HEK293T (cell line): ENCODE data around the gene KIF1C.

ENCODE experiments used
- CTCF ChIA-PET: fragments of 350-600 bp; formaldehyde crosslinking; extraction: SDS; loops from one replicate; lab custom pipeline; 2021; ENCODE audit warnings: antibody characterized with exemption, inconsistent platforms; lab: Yijun Ruan, JAX
- POLR2A ChIA-PET: fragments of 350-600 bp; formaldehyde crosslinking; extraction: SDS; loops from one replicate; lab custom pipeline; 2020; ENCODE audit warnings: antibody characterized with exemption, inconsistent platforms; lab: Yijun Ruan, JAX
- DNase-seq: peaks from one replicate; pipeline ENCODE4 v3.0.0; 2012; ENCODE audit warnings: mixed read lengths; ENCODE audit errors: extremely low spot score
- ARNT ChIP-seq: fragments of 450-650 bp; IDR thresholded peaks from 2 replicates; pipeline ENCODE4 v1.6.1; 2017; ENCODE audit warnings: mild to moderate bottlenecking
- BHLHE40 ChIP-seq: fragments of 450-650 bp; IDR thresholded peaks from 2 replicates; pipeline ENCODE4 v1.6.1; 2016; ENCODE audit warnings: mild to moderate bottlenecking, moderate library complexity, borderline replicate concordance
- CTBP1 ChIP-seq: fragments of 450-650 bp; IDR thresholded peaks from 2 replicates; pipeline ENCODE4 v1.6.1; 2016; ENCODE audit warnings: borderline replicate concordance
- ELF4 ChIP-seq: fragments of 450-650 bp; IDR thresholded peaks from 2 replicates; pipeline ENCODE4 v1.6.1; 2017; ENCODE audit warnings: antibody characterized with exemption
- FOXA1 ChIP-seq: fragments of 450-650 bp; IDR thresholded peaks from 2 replicates; pipeline ENCODE4 v1.6.1; 2016; ENCODE audit warnings: mild to moderate bottlenecking
- FOXK2 ChIP-seq: fragments of 450-650 bp; IDR thresholded peaks from 2 replicates; pipeline ENCODE4 v1.6.1; 2016; ENCODE audit warnings: mild to moderate bottlenecking
- FOXM1 ChIP-seq: fragments of 450-650 bp; IDR thresholded peaks from 2 replicates; pipeline ENCODE4 v1.6.1; 2017; ENCODE audit warnings: mild to moderate bottlenecking, borderline replicate concordance
- HDGF ChIP-seq: fragments of 450-650 bp; IDR thresholded peaks from 2 replicates; pipeline ENCODE4 v1.6.1; 2017; ENCODE audit warnings: antibody characterized with exemption, borderline replicate concordance
- L3MBTL2 ChIP-seq: fragments of 450-650 bp; conservative IDR thresholded peaks from 2 replicates; pipeline ENCODE4 v1.6.1; 2016; ENCODE audit warnings: mild to moderate bottlenecking
- LEF1 ChIP-seq: fragments of 450-650 bp; IDR thresholded peaks from 2 replicates; pipeline ENCODE4 v1.6.1; 2017; ENCODE audit warnings: mild to moderate bottlenecking, borderline replicate concordance
- NFRKB ChIP-seq: fragments of 450-650 bp; IDR thresholded peaks from 2 replicates; pipeline ENCODE4 v1.6.1; 2016; ENCODE audit warnings: mild to moderate bottlenecking, moderate library complexity
- SP1 ChIP-seq: fragments of 450-650 bp; IDR thresholded peaks from 2 replicates; pipeline ENCODE4 v1.6.1; 2017
- SUZ12 ChIP-seq: fragments of 450-650 bp; IDR thresholded peaks from 2 replicates; pipeline ENCODE4 v1.6.1; 2016; ENCODE audit warnings: mild to moderate bottlenecking
- TARDBP ChIP-seq: fragments of 450-650 bp; IDR thresholded peaks from 2 replicates; pipeline ENCODE4 v1.6.1; 2016
- ZNF384 ChIP-seq: fragments of 450-650 bp; IDR thresholded peaks from 2 replicates; pipeline ENCODE4 v1.6.1; 2016
- TF ChIP-seq, protein P1 (sequence below): fragments of 450-650 bp; IDR thresholded peaks from 2 replicates; pipeline ENCODE4 v1.6.1; 2016

KIF1C gene

DNA sequence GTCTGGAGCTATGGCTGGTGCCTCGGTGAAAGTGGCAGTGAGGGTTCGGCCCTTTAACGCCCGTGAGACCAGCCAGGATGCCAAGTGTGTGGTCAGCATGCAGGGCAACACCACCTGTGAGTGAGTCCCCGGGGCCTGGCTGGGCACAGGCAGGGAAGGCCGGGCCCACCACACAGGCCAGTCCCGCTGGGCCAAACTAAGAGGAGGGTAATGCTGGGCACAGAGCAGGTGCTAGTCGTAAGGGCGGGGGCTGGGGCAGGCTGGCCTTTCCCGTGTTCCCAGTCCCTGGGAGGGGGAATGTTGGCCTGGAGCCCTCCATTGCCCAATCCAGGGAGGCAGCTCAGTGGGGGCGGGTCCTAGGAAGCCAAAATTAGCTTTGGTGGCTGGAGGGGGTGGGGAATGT is 2.5 kb downstream of the KIF1C start:
- no peak for TF ChIP-seq SP1
- no peak for TF ChIP-seq CTBP1
- TF ChIP-seq TARDBP, result no peak
- no peak for TF ChIP-seq BHLHE40
- TF ChIP-seq FOXM1, result no peak
- TF ChIP-seq, protein P1, sequence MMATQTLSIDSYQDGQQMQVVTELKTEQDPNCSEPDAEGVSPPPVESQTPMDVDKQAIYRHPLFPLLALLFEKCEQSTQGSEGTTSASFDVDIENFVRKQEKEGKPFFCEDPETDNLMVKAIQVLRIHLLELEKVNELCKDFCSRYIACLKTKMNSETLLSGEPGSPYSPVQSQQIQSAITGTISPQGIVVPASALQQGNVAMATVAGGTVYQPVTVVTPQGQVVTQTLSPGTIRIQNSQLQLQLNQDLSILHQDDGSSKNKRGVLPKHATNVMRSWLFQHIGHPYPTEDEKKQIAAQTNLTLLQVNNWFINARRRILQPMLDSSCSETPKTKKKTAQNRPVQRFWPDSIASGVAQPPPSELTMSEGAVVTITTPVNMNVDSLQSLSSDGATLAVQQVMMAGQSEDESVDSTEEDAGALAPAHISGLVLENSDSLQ, result no peak
- DNase-seq, result no peak
- ChIA-PET CTCF (no interaction called here), POLR2A (interaction anchor here (0.9 to 1.2 kb wide), 2 partner anchors 11 to 13 kb away, joined by 3 to 5 read pairs; partner anchors contain the start of gene CAMTA2)

DNA sequence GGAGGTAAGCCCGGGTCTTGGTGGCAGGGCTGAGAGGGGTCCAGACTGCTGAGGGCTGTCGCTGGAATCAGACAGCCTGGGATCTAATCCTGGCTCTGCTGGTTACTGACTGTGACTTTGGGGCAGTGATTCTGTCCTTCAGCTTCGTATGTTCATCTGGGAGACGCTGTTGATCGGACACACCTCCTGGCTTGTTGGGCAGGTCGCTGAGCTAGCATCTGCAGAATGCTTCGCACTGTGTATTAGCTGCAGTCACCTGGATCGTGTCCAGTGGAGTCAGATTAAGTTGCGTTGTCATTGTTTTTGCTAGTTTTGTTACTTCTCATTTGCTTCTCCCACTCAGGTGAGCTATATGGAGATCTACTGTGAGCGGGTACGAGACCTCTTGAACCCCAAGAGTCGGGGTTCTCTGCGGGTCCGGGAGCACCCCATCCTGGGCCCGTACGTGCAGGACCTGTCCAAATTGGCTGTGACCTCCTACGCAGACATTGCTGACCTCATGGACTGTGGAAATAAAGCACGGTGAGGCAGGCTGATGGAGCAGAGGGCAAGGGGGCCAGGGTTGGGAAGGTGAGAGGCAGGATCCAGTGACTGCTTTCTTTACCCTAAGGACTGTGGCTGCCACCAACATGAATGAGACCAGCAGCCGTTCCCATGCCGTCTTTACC is 4.5 kb downstream of the KIF1C start:
- TF ChIP-seq LEF1 (no peak), NFRKB (no peak), TARDBP (no peak), ELF4 (no peak), SUZ12 (no peak), FOXA1 (no peak), SP1 (no peak), BHLHE40 (no peak), FOXM1 (no peak), L3MBTL2 (no peak), ARNT (no peak), CTBP1 (no peak), FOXK2 (no peak), HDGF (no peak), ZNF384 (no peak)
- TF ChIP-seq, protein P1, result no peak
- POLR2A ChIA-PET, result interaction anchor here (1.3 kb wide), 1 partner anchor 35 kb away, joined by 3 read pairs; the partner anchor contains the start of gene SPAG7
- DNase-seq, result no peak
- CTCF ChIA-PET, result no interaction called here

DNA sequence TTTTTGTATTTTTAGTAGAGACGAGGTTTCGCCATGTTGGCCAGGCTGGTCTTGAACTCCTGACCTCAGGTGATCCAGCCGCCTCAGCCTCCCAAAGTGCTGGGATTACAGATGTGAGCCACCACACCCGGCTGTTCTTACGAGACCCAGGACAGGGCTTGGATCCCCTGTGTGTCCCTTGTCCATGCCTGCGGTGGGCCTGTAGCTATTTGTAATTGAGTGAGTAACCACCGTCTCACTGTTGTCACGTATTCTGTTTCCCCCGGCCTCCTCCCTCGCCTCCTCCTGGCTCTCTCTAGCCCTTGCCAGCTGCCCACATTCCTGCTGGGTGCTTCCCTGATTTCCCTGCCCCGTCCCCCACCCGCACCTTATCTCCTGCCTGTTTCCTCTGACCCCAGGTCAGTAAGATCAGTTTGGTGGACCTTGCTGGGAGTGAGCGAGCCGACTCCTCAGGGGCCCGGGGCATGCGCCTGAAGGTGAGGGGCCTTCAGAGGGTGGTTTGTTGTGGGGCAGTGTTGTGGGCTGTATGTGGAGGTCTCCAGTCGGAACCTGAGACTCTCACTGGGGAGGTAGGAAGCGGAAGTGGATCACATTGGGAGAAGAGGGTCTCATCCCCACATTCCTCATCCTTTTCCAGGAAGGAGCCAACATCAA is 5.6 kb downstream of the KIF1C start:
- DNase-seq, result no peak
- CTCF ChIA-PET, result no interaction called here
- POLR2A ChIA-PET, result no interaction called here
- TF ChIP-seq HDGF (no peak), TARDBP (no peak), BHLHE40 (no peak), FOXM1 (no peak), LEF1 (no peak), L3MBTL2 (no peak), ELF4 (no peak), SUZ12 (no peak), NFRKB (no peak), FOXK2 (no peak), SP1 (no peak), ZNF384 (no peak), ARNT (no peak), CTBP1 (no peak), FOXA1 (no peak)
- TF ChIP-seq, protein P1, result no peak

DNA sequence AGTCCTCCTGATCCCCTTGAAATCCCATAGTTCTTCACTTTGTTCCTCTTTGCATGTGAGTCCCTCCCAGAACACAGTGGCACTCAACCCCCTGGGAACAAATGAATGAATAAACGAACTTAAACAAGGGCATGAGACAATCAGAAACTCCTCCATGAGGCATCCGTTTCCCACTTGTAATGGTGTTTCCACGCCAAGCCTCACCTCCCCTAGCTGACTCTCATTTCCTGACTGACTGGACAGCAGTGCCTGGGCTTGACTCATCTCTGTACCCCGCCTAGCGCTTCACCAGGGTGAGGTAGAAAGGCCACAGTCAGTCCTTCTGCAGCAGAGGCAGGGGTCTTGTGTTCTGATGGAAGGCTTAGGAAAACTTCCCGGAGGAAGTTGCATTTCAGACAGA is 14.2 kb downstream of the KIF1C start:
- TF ChIP-seq L3MBTL2 (no peak), FOXA1 (no peak), ARNT (no peak), SUZ12 (no peak), FOXM1 (no peak), TARDBP (no peak), FOXK2 (no peak), BHLHE40 (no peak), NFRKB (no peak), CTBP1 (no peak), SP1 (no peak), LEF1 (no peak), ZNF384 (no peak), HDGF (no peak), ELF4 (no peak)
- TF ChIP-seq, protein P1, result no peak
- ChIA-PET POLR2A (no interaction called here), CTCF (no interaction called here)
- DNase-seq, result no peak

DNA sequence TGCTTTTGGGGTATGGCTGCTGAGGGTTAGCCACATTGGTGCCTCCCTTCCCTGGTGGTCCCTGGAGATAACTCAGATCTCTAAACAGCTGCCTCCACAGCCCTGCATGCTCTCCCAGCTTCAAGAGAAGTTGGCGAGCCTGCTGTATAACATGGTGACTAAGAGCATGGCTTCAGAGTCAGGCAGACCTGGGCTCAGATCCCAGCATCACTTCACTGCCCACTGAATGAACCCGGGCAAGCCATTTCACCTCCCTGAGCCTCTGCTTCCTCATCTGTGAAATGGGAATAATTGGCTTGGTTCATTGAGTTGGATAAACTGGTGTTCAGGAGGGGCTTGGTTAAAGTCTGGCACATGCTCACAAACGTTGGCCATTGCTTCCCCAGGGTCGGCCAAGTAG is 16.6 kb downstream of the KIF1C start:
- ChIA-PET POLR2A (no interaction called here), CTCF (no interaction called here)
- TF ChIP-seq BHLHE40 (no peak), ZNF384 (no peak), TARDBP (no peak), FOXA1 (no peak), SUZ12 (no peak)
- TF ChIP-seq, protein P1, result no peak
- DNase-seq, result no peak
